Small intestine (tissue), 7 donors: ENCODE results near the gene SOCS2. TPM values are rescaled to one million over a fixed set of nuclear protein-coding genes. Genes with fewer than 3 reads are reported as not detected.
A peak's percentile ranks its signal among the peaks of the same experiment; 100 is the strongest.
"Not testable (repeated sequence)": the region's sequence is repeated elsewhere in the genome, so short reads cannot be mapped to it uniquely, and the experiment has no call there.

ENCODE experiments used
- DNase-seq, 2 donors: peaks; one replicate each; pipeline versions ENCODE4 v3.0.0 to v3.0.0-alpha.2; 2013
- FAIRE-seq: peaks from 2 replicates; lab custom pipeline; 2012; peaks lifted over from hg19 to GRCh38; lab: Jason Lieb, UNC
- H3K27ac ChIP-seq, 3 donors: one replicate each; pipeline ENCODE4 v1.5.1; 2013; ENCODE audit warnings: low read length in 2 of 3, mild to moderate bottlenecking in 2 of 3, control low read depth in 1 of 3, inconsistent platforms in 1 of 3, low read depth in 1 of 3, moderate library complexity in 1 of 3
- H3K27me3 ChIP-seq, 3 donors: one replicate each; pipeline ENCODE4 v1.6.1; 2013; ENCODE audit warnings: low read length in 3 of 3, inconsistent platforms in 1 of 3; ENCODE audit not compliant: control insufficient read depth in 3 of 3, insufficient read depth in 3 of 3
- H3K36me3 ChIP-seq, 3 donors: one replicate each; pipeline ENCODE4 v1.6.1; 2013; ENCODE audit warnings: low read length in 3 of 3, inconsistent platforms in 1 of 3, low read depth in 1 of 3, mild to moderate bottlenecking in 1 of 3, moderate library complexity in 1 of 3; ENCODE audit not compliant: control insufficient read depth in 3 of 3, insufficient read depth in 2 of 3
- H3K4me1 ChIP-seq, 3 donors: one replicate each; pipeline ENCODE4 v1.6.1; 2013; ENCODE audit warnings: low read length in 2 of 3, inconsistent platforms in 1 of 3, low read depth in 1 of 3, mild to moderate bottlenecking in 1 of 3, moderate library complexity in 1 of 3; ENCODE audit not compliant: control insufficient read depth in 3 of 3, insufficient read depth in 2 of 3
- H3K4me3 ChIP-seq, 3 donors: one replicate each; pipeline ENCODE4 v1.5.1; 2013; ENCODE audit warnings: low read length in 3 of 3, control low read depth in 1 of 3, inconsistent platforms in 1 of 3, low read depth in 1 of 3, mild to moderate bottlenecking in 1 of 3, moderate library complexity in 1 of 3
- H3K9me3 ChIP-seq, 2 donors: one replicate each; pipeline ENCODE4 v1.6.1; 2013; ENCODE audit warnings: low read depth in 1 of 2, low read length in 1 of 2; ENCODE audit not compliant: control insufficient read depth in 2 of 2, insufficient read depth in 1 of 2
- WGBS, 3 donors: extraction: QIAGEN DNeasy Blood & Tissue Kit; methylation state at CpG; one replicate each; pipeline ENCODE4 v1.1.7; 2013; 5-methylcytosine and 5-hydroxymethylcytosine counted together
- polyA plus RNA-seq, 4 donors: library from polyadenylated mRNA; stranded (reverse) in 3 of 4; unstranded in 1 of 4; fragments of 200-250 nt in 3 of 4; fragments of 120-200 nt in 1 of 4; gene quantifications; one replicate each; pipeline versions ENCODE4 v1.2.1 to v1.2.3, GENCODE V29; 2013
- donor health status: healthy with polysubstance abuse.
- donor health status: control.
- donor health status: control.
- donor health status: Bipolar disorder and iron deficiency.
- donor health status: healthy.

Gene SOCS2
- polyA plus RNA-seq, 4 donors: 10.8 to 31.8 (median 13.2) TPM

- no peak for FAIRE-seq
- H3K36me3 ChIP-seq: peaks cover 0 to 5% (median 0%) of the 10 kb centered on the region in 3 donors
- H3K9me3 ChIP-seq: peaks cover 0 to 3% of the 10 kb centered on the region in 2 donors
- no peak overlapping the region for H3K4me3 ChIP-seq
- 71 to 90% (median 84%) methylated on average over 4 of the region's 4 CpGs for WGBS, 3 donors
- H3K4me1 ChIP-seq: no peaks in the 10 kb centered on the region
- DNase-seq: no peak
- H3K27ac ChIP-seq: no peak overlapping the region
- no peaks in the 10 kb centered on the region for H3K27me3 ChIP-seq
Observed at GRCh38 chr12:93552427-93552826, 20.0 kb upstream of the SOCS2 start.

DNA sequence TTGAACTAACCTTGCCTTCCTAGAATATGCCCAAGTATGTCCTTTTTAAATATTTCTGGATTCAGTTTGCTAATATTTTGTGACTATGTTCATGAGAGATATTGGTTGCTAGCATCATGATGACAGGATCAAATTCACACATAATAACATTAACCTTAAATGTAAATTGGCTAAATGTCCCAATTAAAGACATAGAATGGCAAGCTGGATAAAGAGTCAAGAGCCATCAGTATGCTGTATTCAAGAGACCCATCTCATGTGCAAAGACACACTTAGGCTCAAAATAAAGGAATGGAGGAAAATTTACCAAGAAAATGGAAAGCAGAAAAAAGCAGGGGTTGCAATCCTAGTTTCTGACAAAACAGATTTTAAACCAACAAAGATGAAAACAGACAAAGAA, 14.6 kb upstream of the SOCS2 start:
- H3K4me1 ChIP-seq, H3K27ac ChIP-seq, H3K9me3 ChIP-seq, DNase-seq, H3K36me3 ChIP-seq, H3K27me3 ChIP-seq, H3K4me3 ChIP-seq, FAIRE-seq: not testable (repeated sequence)

GRCh38 chr12:93558685-93559084, 13.8 kb upstream of the SOCS2 start:
- not testable (repeated sequence) for H3K27ac ChIP-seq, FAIRE-seq

GRCh38 chr12:93563807-93564538, 8.5 kb upstream of the SOCS2 start:
- Histone ChIP-seq H3K9me3 (no peaks in the 10 kb centered on the region), H3K4me3 (no peak overlapping the region), H3K27ac (no peak overlapping the region), H3K36me3 (peaks cover 0 to 12% (median 0%) of the 10 kb centered on the region in 3 donors), H3K4me1 (no peaks in the 10 kb centered on the region), H3K27me3 (no peaks in the 10 kb centered on the region)
- peak in 1 of 2 donors; percentile 12 for DNase-seq
- FAIRE-seq: no peak
- WGBS, 3 donors: 61 to 65% (median 64%) methylated on average over 6 of the region's 6 CpGs

More at GRCh38 chr12:93558685-93559084, 13.8 kb upstream of the SOCS2 start:
- not testable (repeated sequence) for H3K9me3 ChIP-seq, H3K27me3 ChIP-seq, H3K4me3 ChIP-seq, H3K4me1 ChIP-seq, H3K36me3 ChIP-seq, DNase-seq
- 75 to 97% (median 89%) methylated on average over 1 of the region's 1 CpG for WGBS, 3 donors

DNA sequence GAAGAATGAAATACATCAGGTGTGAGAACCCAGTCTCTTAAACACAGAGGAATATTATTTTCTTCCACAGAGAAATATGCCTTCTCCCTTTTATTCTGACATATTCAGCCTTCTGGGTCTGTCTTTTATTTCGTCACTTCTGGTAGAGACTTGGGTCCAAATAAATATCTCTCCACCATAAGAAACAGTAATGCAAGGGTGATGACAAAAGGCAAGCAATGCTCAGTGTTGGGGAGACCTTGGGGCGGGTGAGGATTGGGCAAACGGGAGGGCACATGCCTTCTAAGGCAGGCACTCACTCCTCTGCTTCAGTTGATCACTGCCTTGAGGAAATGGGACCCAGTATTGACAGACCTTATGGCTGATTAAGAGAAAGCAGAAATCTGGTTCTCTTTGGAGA, 6.7 kb upstream of the SOCS2 start:
- H3K27ac ChIP-seq: no peak overlapping the region
- no peaks in the 10 kb centered on the region for H3K9me3 ChIP-seq
- no peak for FAIRE-seq
- WGBS, 3 donors: 91 to 94% (median 91%) methylated on average over 3 of the region's 3 CpGs
- DNase-seq: no peak
- no peaks in the 10 kb centered on the region for H3K27me3 ChIP-seq
- peaks cover 0 to 12% (median 0%) of the 10 kb centered on the region in 3 donors for H3K36me3 ChIP-seq
- no peak overlapping the region for H3K4me3 ChIP-seq
- H3K4me1 ChIP-seq: no peaks in the 10 kb centered on the region

- 76 to 77% (median 76%) methylated on average over 3 of the region's 3 CpGs for WGBS, 3 donors
- Histone ChIP-seq H3K4me1 (no peaks in the 10 kb centered on the region), H3K27ac (no peak overlapping the region), H3K9me3 (no peaks in the 10 kb centered on the region), H3K27me3 (no peaks in the 10 kb centered on the region), H3K4me3 (no peak overlapping the region), H3K36me3 (peaks cover 0 to 12% (median 0%) of the 10 kb centered on the region in 3 donors)
- no peak for DNase-seq
- no peak for FAIRE-seq
Observed at GRCh38 chr12:93567174-93567573, 5.3 kb upstream of the SOCS2 start.

DNA sequence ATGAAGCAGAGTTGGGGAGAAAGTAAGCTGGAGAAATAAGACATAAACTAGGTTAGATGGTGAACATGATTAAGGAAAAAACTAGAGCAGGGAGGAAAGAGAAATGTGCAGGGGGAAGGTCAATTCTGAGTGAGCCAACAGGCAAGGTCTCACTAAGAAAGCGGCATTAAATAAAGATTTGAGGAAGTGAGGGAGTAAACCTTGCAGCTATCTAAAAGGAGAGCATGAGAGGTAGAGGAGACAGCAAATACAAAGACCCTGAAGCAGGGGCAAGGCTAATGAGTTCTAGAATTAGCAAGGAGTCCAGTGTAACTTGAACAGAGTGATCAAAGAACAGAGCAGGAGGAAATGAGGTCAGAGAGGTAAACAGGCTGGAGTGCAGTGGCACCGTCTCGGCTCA, 4.4 kb upstream of the SOCS2 start:
- no peak for FAIRE-seq
- WGBS, 3 donors: 55 to 83% (median 76%) methylated on average over 3 of the region's 3 CpGs
- no peaks in the 10 kb centered on the region for H3K9me3 ChIP-seq

GRCh38 chr12:93569301-93569655, 3.2 kb upstream of the SOCS2 start:
- DNase-seq (no peak), FAIRE-seq (no peak)
- Histone ChIP-seq H3K36me3 (peaks cover 0 to 12% (median 0%) of the 10 kb centered on the region in 3 donors), H3K27ac (no peak overlapping the region), H3K27me3 (no peaks in the 10 kb centered on the region), H3K4me3 (peak overlapping the region in 2 of 3 donors; percentile 87 to 89), H3K4me1 (peaks cover 0 to 5% (median 0%) of the 10 kb centered on the region in 3 donors), H3K9me3 (no peaks in the 10 kb centered on the region)
- 7 to 12% (median 9%) methylated on average over 6 of the region's 6 CpGs for WGBS, 3 donors

More for the DNA sequence above, 4.4 kb upstream of the SOCS2 start:
- Histone ChIP-seq H3K4me1 (peaks cover 0 to 5% (median 0%) of the 10 kb centered on the region in 3 donors), H3K27me3 (no peaks in the 10 kb centered on the region), H3K4me3 (no peak overlapping the region), H3K36me3 (peaks cover 0 to 12% (median 0%) of the 10 kb centered on the region in 3 donors), H3K27ac (no peak overlapping the region)
- DNase-seq: no peak
